Ovary (tissue), 3 donors: ENCODE measurements around the gene TMEM38B.

ENCODE experiments used
- EP300 ChIP-seq: sonication (generic); formaldehyde crosslinking; IDR thresholded peaks from one replicate; pipeline ENCODE4 v1.6.1; 2017; ENCODE audit warnings: antibody characterized with exemption
- POLR2A ChIP-seq: fragments of 450-650 bp; IDR thresholded peaks from one replicate; pipeline ENCODE4 v1.6.1; 2017; ENCODE audit warnings: antibody characterized with exemption, mild to moderate bottlenecking, moderate library complexity
- TF ChIP-seq, protein P1 (sequence below), 3 donors: fragments of 450-650 bp in 2 of 3; fragments of 200-600 bp in 1 of 3; IDR thresholded peaks; one replicate each; pipeline versions ENCODE4 v1.5.1 to v1.8.0; 2016 to 2022; ENCODE audit warnings: antibody characterized with exemption in 3 of 3, mild to moderate bottlenecking in 1 of 3
- donor health status: DM: no; HTN: no; CAD: no.

DNA sequence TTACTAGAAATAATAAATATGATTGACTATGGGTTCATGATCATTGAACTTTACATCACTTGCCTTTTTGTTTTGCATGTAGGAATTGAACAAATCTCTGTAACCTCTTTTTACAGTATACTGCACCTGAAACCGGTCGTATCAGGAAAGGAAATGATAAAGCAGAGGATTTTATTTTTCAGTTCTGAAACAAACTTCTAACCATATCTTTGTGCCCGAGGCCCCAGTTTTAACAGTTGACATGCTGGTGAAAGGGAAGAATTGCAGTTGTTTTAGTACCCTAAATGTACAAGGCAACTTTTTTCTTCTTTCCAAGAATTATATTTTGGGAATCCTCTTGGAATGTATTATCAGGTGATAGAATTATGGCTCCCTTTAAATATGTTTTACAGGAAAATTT is 27.8 kb downstream of the TMEM38B start:
- TF ChIP-seq, protein P1, sequence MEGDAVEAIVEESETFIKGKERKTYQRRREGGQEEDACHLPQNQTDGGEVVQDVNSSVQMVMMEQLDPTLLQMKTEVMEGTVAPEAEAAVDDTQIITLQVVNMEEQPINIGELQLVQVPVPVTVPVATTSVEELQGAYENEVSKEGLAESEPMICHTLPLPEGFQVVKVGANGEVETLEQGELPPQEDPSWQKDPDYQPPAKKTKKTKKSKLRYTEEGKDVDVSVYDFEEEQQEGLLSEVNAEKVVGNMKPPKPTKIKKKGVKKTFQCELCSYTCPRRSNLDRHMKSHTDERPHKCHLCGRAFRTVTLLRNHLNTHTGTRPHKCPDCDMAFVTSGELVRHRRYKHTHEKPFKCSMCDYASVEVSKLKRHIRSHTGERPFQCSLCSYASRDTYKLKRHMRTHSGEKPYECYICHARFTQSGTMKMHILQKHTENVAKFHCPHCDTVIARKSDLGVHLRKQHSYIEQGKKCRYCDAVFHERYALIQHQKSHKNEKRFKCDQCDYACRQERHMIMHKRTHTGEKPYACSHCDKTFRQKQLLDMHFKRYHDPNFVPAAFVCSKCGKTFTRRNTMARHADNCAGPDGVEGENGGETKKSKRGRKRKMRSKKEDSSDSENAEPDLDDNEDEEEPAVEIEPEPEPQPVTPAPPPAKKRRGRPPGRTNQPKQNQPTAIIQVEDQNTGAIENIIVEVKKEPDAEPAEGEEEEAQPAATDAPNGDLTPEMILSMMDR (IDR thresholded peaks at IDR 0.05), result no peak
- TF ChIP-seq EP300, result no peak
- no peak for TF ChIP-seq POLR2A
